Esophagus squamous epithelium (tissue), 4 donors: Measurements from ENCODE around the gene EVC2.

Source experiments
- POLR2A ChIP-seq, 4 donors: fragments of 450-650 bp; IDR thresholded peaks; one replicate each; pipeline ENCODE4 v1.6.1; 2017; ENCODE audit warnings: antibody characterized with exemption in 4 of 4, mild to moderate bottlenecking in 4 of 4, moderate library complexity in 3 of 4
- TF ChIP-seq, protein P1 (sequence below), 6 experiments: fragments of 450-650 bp in 4 of 6; fragments of 200-600 bp in 2 of 6; sonication (generic) in 2 of 6; IDR thresholded peaks; one replicate each; pipeline ENCODE4 v1.5.1; 2016 to 2019; ENCODE audit warnings: antibody characterized with exemption in 6 of 6, mild to moderate bottlenecking in 4 of 6, moderate library complexity in 4 of 6

GRCh38 chr4:5705647-5706320, 2.6 kb downstream of the EVC2 start:
- TF ChIP-seq, protein P1, sequence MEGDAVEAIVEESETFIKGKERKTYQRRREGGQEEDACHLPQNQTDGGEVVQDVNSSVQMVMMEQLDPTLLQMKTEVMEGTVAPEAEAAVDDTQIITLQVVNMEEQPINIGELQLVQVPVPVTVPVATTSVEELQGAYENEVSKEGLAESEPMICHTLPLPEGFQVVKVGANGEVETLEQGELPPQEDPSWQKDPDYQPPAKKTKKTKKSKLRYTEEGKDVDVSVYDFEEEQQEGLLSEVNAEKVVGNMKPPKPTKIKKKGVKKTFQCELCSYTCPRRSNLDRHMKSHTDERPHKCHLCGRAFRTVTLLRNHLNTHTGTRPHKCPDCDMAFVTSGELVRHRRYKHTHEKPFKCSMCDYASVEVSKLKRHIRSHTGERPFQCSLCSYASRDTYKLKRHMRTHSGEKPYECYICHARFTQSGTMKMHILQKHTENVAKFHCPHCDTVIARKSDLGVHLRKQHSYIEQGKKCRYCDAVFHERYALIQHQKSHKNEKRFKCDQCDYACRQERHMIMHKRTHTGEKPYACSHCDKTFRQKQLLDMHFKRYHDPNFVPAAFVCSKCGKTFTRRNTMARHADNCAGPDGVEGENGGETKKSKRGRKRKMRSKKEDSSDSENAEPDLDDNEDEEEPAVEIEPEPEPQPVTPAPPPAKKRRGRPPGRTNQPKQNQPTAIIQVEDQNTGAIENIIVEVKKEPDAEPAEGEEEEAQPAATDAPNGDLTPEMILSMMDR (IDR thresholded peaks at IDR 0.05): no peak
- TF ChIP-seq POLR2A (IDR thresholded peaks at IDR 0.05): no peak
